Measurements from ENCODE around the gene N4BP2L2. TPM values are rescaled to one million over a fixed set of nuclear protein-coding genes. Genes with fewer than 3 reads are reported as not detected.

The N4BP2L2 gene
- total and polyA plus RNA-seq, 9 of the 15 experiments (the other 6 are each of a cell fraction or from before 2014, with no cell fraction given), result 33.9 to 76.4 (median 48.7) TPM

- TF ChIP-seq RBM25 (IDR thresholded peaks at IDR 0.05; ENCODE audit: low read depth, low read length, severe bottlenecking) (no peak), RNF2 (IDR thresholded peaks at IDR 0.05) (no peak), HNRNPUL1 (IDR thresholded peaks at IDR 0.05; ENCODE audit: low read length) (no peak), MCM5 (IDR thresholded peaks at IDR 0.05; ENCODE audit: low read depth) (no peak)
- TF ChIP-seq, protein P1, sequence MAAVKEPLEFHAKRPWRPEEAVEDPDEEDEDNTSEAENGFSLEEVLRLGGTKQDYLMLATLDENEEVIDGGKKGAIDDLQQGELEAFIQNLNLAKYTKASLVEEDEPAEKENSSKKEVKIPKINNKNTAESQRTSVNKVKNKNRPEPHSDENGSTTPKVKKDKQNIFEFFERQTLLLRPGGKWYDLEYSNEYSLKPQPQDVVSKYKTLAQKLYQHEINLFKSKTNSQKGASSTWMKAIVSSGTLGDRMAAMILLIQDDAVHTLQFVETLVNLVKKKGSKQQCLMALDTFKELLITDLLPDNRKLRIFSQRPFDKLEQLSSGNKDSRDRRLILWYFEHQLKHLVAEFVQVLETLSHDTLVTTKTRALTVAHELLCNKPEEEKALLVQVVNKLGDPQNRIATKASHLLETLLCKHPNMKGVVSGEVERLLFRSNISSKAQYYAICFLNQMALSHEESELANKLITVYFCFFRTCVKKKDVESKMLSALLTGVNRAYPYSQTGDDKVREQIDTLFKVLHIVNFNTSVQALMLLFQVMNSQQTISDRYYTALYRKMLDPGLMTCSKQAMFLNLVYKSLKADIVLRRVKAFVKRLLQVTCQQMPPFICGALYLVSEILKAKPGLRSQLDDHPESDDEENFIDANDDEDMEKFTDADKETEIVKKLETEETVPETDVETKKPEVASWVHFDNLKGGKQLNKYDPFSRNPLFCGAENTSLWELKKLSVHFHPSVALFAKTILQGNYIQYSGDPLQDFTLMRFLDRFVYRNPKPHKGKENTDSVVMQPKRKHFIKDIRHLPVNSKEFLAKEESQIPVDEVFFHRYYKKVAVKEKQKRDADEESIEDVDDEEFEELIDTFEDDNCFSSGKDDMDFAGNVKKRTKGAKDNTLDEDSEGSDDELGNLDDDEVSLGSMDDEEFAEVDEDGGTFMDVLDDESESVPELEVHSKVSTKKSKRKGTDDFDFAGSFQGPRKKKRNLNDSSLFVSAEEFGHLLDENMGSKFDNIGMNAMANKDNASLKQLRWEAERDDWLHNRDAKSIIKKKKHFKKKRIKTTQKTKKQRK (IDR thresholded peaks at IDR 0.05; ENCODE audit: borderline replicate concordance, low read depth, low read length), result no peak
Observed at GRCh38 chr13:32448972-32449371, 89.6 kb downstream of the N4BP2L2 start (continued).

DNA sequence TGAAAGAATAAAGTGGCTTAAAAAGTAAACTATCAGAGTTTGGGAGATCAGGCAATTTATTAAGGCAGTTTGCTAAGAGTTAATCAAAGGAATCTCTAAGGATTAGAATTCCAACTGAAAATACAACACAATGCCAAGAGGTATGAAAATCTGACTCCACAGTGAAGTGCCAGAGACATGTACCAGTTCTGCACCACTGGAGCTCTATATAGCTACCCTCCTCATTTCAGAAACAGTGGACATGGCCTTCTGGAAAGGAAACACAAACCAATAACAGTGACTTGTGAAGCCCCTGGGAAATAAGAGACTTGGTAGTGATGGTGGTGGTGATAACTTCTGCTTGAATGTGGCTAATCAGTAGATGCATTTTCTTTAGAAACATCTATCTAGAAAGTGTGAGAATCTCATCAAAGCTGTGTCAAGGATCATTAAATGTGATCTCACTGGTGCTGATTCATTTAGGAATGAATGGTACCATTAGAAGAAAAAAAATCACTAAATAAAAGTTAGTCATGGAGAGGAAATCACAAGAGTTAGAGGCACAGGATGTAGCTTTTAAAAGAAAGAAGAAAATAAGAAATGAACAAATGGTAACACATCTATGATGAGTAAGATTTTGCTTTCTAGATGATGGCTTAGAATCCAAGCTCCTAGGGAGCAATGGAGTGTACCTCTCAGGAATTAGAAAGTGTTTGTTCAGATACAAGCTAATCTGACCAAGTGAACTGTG lies 90.5 kb downstream of the N4BP2L2 start:
- Histone ChIP-seq H3K27me3 (ENCODE audit: control insufficient read depth in 2 of 2, insufficient read depth in 2 of 2, low read length in 2 of 2) (no peaks in the 10 kb centered on the region), H3K79me2 (ENCODE audit: control insufficient read depth, insufficient read depth, low read length) (no peaks in the 10 kb centered on the region), H3K4me2 (ENCODE audit: insufficient read depth, low read length) (no peak overlapping the region), H3K4me3 (no peak overlapping the region), H3K9me1 (ENCODE audit: control insufficient read depth, insufficient read depth, low read length) (no peaks in the 10 kb centered on the region), H4K20me1 (replicated peaks; ENCODE audit: control insufficient read depth, insufficient read depth, low read length) (no peaks in the 10 kb centered on the region), H3K9ac (ENCODE audit: insufficient read depth in 1 of 2, low read depth in 2 of 2, low read length in 2 of 2) (no peak overlapping the region), H3K36me3 (ENCODE audit: control insufficient read depth, insufficient read depth, low read length) (no peaks in the 10 kb centered on the region), H2AFZ (ENCODE audit: low read depth, low read length) (no peak overlapping the region), H3K4me1 (replicated peaks in 1 of 2; ENCODE audit: control insufficient read depth in 2 of 2, insufficient read depth in 2 of 2, low read length in 2 of 2) (no peaks in the 10 kb centered on the region; a peak in 1 of 5 replicates), H3K9me3 (replicated peaks; ENCODE audit: control insufficient read depth, insufficient read depth, low read depth, low read length) (no peaks in the 10 kb centered on the region), H3K27ac (ENCODE audit: extremely low read depth, low read depth, low read length) (no peak overlapping the region)
- no TSS peak for BruUV-seq (replicated peaks)
- TF ChIP-seq PRPF4 (IDR thresholded peaks at IDR 0.05; ENCODE audit: insufficient read depth, low read depth, low read length, poor library complexity, severe bottlenecking), result no peak
- TF ChIP-seq FOXK1 (CRISPR knock-in tag; IDR thresholded peaks at IDR 0.05; ENCODE audit: borderline replicate concordance), result no peak
- TF ChIP-seq, protein P2, sequence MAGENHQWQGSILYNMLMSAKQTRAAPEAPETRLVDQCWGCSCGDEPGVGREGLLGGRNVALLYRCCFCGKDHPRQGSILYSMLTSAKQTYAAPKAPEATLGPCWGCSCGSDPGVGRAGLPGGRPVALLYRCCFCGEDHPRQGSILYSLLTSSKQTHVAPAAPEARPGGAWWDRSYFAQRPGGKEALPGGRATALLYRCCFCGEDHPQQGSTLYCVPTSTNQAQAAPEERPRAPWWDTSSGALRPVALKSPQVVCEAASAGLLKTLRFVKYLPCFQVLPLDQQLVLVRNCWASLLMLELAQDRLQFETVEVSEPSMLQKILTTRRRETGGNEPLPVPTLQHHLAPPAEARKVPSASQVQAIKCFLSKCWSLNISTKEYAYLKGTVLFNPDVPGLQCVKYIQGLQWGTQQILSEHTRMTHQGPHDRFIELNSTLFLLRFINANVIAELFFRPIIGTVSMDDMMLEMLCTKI (IDR thresholded peaks at IDR 0.05; ENCODE audit: partially characterized antibody), result no peak
- TF ChIP-seq HES1 (IDR thresholded peaks at IDR 0.05; ENCODE audit: low read depth), result no peak
- CTCF ChIA-PET (ENCODE audit: low intra/inter-chr PET ratio), result no interaction called here
- DNase-seq (ENCODE audit: extremely low read depth in 1 of 4, low spot score in 3 of 4), result no peak
- intact Hi-C loops (cut with micrococcal nuclease), result no loop called here
- no peak for ATAC-seq
- POLR2A ChIA-PET, result interaction anchor here (0.7 to 0.9 kb wide), 3 partner anchors 18 to 1266 kb away, joined by 3 read pairs; no protein-coding TSS in a partner anchor
- in situ Hi-C loops (cut with MboI), result no loop called here
- FAIRE-seq, result no peak
